Peyer's patch (tissue), 4 donors: Measurements from ENCODE around the gene PLPPR5.

Source experiments
- POLR2A ChIP-seq, 2 donors: fragments of 450-650 bp; IDR thresholded peaks; one replicate each; pipeline ENCODE4 v1.5.1; 2017; ENCODE audit warnings: antibody characterized with exemption in 2 of 2, mild to moderate bottlenecking in 2 of 2, moderate library complexity in 2 of 2
- TF ChIP-seq, protein P1 (sequence below), 6 experiments: fragments of 450-650 bp in 4 of 6; fragments of 200-600 bp in 2 of 6; sonication (generic) in 1 of 6; IDR thresholded peaks; one replicate each; pipeline ENCODE4 v1.5.1; 2017 to 2019; ENCODE audit warnings: antibody characterized with exemption in 6 of 6, mild to moderate bottlenecking in 3 of 6, moderate library complexity in 1 of 6

DNA sequence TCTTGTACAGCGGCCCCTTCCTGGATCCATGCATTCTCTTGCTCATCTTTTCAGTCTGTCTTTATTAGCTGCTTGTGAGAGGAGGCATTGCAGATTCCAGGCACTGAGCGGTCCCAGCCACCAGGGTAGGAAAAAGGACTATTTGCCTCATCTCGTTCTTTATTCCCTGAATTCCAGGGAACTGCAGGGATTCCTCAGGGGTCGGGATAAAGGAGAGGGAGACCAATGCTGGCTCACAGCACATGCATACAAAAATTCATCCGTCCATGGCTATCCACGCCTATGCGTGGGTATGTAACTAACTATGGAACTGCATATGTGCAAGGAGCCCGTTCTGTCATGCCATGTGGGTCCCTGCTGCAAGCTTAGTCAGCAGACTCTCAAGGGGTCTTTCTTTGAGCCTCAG lies 879 bp upstream of the PLPPR5 start:
- TF ChIP-seq, protein P1, sequence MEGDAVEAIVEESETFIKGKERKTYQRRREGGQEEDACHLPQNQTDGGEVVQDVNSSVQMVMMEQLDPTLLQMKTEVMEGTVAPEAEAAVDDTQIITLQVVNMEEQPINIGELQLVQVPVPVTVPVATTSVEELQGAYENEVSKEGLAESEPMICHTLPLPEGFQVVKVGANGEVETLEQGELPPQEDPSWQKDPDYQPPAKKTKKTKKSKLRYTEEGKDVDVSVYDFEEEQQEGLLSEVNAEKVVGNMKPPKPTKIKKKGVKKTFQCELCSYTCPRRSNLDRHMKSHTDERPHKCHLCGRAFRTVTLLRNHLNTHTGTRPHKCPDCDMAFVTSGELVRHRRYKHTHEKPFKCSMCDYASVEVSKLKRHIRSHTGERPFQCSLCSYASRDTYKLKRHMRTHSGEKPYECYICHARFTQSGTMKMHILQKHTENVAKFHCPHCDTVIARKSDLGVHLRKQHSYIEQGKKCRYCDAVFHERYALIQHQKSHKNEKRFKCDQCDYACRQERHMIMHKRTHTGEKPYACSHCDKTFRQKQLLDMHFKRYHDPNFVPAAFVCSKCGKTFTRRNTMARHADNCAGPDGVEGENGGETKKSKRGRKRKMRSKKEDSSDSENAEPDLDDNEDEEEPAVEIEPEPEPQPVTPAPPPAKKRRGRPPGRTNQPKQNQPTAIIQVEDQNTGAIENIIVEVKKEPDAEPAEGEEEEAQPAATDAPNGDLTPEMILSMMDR (IDR thresholded peaks at IDR 0.05): no peak
- no peak for TF ChIP-seq POLR2A (IDR thresholded peaks at IDR 0.05)
